NOMO-1 treated with DMSO at 0.1 percent for 48 hours (cell line): Measurements from ENCODE around the gene ROR2.

ENCODE experiments used
- DNase-seq: peaks from one replicate; lab custom pipeline; 2025; ENCODE audit not compliant: unreplicated experiment; lab: John Stamatoyannopoulos, UW

ROR2 gene

DNA sequence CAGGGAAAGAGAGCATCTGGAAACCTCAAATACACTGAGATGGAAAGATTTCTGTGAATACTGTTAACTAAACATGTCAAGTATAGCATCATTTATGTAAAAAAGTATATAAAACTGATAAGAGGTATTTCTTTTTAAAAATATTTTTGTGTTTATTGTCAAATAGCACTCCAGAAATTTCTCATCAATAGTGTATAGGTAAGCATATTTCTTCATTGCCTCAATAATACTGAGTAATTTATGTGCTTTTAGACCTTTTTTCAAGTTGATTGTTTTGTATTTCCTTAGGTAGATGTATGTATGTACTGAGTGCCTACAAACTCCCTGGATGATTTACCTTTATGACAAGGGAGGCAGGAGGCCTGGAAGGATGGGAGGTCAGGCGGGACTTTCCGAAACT is 196.3 kb downstream of the ROR2 start:
- no peak for DNase-seq

DNA sequence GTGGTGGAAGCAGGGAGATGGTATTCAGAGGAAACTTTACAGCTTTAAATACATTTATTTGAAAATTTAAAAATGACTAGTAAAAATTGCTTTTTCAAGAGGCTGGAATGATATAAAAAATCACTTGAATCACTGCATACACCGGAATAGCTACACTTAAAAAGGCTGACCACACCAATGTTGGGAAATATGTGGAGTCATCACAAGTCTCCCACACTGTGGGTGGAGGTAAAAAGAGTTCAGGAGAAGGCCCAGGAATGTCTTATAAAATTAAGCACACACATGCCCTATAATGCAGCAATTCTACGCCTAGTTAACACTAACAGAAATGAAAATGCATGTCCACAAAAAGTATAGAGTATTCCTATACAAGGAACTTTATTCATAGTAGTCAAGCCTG is 198.1 kb downstream of the ROR2 start:
- no peak for DNase-seq

DNA sequence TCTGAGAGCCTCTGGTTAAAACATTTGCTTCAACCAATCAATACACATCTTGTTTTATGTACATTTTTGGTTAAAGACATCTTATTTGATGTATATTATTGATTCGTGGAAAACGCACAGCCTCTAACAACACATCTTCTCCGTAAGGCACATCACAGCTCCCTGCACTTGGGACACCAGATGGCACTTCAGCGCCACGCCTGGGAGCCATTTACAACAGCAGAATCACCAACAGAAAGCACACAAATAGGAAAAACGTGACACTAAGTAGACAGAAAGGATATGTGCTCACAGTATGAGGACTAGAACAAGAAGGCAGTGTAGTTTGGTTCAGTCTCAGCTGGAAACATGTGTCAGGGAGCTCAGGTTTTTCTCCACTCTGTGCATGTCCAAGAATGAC is 199.7 kb downstream of the ROR2 start:
- no peak for DNase-seq

DNA sequence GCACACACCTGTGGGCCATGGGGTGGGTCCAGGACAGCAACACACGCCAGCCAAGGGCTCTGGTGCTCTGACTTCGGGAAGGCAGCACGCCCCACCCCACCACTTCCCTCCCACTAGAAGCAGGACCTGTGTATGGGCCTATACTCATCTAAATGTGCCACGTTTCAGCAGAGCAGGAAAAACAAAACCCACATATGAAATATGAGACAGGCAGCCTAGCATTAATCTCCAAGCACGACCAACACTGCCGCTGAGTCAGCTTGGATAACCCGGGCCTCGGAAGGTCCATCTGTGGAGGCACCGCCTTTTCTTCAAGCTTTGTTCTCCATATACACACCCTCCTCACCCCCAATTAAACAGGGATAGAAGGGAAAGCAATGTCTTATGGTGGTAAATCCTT is 203.1 kb downstream of the ROR2 start:
- no peak for DNase-seq

DNA sequence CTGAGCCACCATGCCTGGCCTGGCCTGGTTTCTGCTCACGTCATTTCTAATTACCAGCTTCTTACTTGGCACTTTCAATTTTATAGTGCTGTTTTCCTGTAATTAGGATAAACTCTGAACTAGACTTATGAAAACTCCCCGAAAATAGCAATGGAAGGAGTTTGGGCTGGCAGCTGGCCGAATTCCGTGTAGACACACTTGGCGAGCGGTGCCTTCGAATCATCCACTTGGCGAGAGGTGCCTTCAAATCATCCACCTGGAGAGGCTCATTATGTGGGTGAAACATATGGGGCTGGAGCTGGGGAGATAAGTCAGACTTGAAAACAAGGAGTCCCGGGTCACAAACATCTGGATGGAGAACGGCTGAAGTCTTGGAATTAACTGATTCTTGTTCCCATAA is 203.7 kb downstream of the ROR2 start:
- DNase-seq: no peak

DNA sequence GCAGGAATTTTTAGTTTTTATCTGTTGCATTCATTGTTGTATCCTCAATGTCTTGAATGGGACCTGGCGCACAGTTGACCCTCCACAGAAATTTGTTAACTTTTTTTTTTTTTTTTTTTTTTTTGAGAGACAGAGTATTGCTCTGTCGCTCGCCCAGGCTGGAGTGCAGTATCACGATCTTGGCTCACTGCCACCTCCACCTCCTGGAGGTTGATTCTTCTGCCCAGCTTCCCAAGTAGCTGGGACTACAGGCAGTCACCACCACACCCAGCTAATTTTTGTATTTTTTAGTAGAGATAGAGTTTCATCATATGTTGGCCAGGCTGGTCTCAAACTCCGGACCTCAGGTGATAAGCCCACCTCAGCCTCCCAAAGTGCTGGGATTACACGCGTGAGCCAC is 205.9 kb downstream of the ROR2 start:
- no peak for DNase-seq

DNA sequence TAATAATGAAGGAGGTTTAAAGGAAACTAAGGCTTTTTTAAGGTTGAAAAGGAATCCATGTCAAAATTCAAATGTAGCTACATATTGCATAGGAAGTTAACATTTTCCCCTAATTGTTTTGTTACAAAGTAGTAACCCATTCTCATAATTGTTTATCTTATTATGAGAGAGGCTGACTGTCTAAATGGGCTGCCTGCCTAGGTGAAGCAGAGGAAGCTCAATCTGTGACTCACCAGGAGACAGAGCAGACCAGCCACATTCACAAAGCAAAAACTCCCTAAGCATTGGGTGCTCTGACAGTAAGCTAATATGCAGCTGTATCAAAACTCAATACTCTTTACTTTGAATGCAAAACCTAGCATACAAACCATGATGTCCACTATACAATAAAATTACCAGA is 208.5 kb downstream of the ROR2 start:
- no peak for DNase-seq

DNA sequence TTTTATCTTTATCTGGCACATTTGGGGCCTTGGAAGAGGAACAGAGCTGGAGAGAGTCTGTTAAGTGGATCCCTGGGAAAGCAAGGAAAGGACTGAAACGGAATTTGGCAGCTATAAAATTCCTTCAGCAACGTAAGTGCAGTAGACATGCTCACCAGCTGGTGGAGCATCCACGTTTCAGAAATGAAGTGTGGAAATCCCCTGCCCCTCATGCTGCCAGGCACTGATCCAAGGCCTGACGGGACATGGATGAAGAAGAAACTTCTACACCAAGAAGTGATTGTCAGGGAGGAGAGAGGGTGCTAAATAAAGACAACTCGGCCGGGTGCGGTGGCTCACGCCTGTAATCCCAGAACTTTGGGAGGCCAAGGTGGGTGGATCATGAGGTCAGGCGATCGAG is 209.3 kb downstream of the ROR2 start:
- DNase-seq: no peak

DNA sequence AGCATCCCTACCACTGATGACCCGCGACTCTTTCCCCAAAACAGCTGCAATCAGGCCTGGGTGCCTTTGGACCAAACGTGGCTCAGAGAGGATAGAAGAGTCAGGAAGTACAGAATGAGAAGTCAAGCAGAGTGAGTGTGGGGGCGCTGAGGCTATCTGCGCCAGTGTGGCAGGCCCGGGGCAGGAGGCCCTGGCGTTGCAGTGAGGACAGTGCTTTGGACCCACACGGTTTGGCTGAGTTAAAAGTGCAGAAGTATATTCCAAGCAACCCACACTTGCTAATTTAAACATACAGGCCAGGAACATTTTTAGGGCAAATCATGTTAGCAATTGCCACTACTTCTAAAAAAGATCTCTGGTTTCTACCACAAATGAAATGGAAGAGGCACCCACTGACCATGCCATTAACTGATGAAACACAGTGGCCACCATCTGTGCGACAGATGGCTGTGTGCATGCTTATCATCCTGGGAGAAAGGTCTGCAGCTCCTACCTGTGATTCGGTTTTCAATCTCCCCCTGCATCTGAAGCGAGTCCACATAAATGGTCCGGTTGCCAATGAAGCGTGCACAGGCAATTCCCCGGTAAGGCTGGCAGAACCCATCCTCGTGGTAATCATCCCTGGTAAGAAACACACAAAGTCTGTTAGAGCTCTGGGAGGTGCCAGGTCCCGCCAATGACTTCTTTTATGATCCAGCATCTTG is 213.0 kb downstream of the ROR2 start:
- DNase-seq: no peak

DNA sequence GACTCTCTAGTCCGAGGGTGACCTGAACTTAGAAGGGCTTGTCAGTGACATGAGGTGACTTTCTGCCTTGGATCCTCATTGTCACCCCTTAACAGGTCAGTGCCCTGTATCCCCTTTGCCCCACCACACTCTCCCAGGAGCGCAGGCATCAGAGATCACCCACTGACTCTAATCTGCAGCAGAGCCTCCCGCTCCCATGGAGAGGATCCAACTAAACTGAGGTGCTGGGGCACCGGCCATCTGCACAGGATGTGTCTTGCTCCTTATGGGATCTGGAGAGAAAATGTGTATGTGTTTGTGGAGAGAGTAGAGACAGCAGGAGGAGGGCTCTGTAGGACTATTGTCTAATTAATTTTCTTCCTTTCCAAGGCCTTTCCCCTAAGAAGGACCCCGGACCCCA is 213.7 kb downstream of the ROR2 start:
- DNase-seq: no peak

DNA sequence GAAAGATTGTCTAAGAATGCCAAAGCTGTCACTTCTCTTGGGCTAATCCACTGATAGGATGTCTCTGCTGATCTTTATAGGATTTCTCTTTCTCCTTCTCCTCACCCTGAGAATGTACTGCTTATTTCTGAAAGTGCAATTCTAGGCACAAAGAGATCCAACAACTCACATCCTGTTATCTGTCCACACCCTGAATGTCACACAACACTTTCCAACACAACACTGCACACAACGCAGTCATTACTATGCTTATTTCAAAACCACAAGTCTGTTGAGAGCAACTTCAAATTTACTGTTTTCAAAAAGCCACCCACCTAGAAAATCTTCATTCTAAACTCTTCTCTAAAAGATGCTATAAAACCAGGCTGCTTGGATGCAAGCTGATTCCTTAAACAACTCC is 215.0 kb downstream of the ROR2 start:
- no peak for DNase-seq

DNA sequence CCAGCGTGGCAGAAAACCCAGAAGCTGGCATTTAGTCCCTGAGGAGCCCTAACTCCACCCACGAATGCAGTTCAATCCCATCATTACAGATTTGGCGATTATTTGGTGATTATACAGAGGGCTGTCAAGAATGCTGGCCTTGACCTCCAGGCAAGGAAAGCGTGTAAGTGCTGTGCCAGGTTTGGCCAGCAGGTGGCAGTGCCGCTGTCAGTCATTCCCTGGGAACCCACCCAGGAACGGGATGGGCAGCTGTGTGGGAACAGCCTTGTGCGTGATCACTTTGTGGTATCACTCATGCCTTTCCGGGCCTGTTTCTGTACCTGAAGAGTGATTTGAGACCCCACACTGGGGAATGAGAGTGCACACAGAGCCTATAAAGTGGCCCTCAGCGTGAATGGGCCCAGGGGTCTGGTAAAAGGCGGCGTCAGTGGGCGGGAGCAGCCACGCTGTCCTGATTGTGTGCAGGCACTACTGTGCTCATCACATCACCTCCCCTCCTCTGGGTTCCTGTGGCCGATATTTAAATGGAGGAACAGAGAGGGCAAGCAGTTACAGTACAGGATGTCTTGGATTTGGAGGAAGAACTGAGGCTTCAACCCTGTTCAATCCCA is 215.6 kb downstream of the ROR2 start:
- no peak for DNase-seq

DNA sequence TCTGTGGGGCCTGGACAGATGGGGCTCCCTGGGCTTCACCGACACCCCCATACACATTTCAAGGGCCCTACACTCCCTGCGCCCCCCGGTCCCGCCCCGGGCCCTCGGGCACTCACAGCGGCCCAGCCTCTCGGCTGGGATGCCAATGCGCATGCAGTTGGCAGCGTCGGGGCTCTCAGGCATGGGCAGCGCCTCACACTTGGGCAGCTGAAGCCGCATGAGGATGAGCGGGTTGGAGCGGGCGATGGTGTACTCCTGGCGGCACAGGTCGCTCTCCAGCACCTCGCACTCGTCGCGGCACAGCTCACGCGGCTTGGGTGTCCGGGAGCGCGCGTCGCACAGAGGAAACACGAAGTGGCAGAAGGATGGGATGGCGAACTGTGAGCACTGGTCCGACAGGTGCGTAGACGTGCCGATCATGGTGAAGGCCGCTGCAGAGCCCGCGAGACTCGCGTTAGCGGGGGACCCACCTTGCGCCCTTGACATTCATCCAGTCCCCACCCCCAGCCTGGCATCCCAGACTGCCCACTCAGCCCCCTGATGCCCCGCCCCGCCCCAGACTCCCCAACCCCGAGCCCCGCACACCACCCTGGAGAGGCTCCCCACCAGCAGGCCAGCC is 216.9 kb downstream of the ROR2 start:
- no peak for DNase-seq

DNA sequence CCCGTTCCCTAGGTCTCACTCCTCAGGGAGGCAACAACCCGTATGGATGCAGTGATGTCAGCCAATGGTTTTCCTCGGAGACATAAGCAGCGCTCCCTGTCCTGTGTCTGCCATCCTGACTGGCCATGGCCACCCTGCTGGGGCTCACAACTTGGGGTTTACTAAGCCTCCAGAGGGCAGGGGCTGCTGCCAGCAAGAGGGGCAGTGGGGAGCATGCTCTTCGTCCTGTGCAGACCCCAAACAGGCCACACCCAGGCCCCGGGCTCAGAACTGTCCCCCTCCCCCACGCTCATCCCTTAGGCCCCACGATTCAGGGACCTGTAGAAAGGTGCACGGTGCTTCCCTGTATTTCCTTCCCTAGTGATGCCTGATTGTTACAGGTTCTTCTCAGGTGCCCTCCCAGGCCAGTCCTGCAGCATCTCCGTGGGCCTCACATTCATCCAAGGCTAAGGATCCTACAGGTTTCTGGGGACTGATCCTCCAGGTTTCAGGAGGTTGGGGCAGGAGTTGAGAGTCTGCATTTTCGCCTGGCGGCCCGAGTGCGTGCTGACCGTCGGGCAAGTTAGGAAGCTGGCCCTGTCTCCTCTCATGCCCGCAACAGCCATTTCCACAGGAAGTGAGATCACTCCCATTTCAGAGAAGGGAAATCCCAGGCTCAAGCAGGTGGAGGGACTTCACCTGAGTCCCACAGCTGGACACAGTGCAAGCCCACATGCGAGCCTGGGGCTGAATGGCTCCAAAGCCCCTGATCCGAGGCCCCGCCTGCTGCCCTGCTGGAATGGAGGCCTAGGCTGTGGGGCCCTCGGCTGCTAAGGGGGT is 217.6 kb downstream of the ROR2 start:
- DNase-seq: no peak

DNA sequence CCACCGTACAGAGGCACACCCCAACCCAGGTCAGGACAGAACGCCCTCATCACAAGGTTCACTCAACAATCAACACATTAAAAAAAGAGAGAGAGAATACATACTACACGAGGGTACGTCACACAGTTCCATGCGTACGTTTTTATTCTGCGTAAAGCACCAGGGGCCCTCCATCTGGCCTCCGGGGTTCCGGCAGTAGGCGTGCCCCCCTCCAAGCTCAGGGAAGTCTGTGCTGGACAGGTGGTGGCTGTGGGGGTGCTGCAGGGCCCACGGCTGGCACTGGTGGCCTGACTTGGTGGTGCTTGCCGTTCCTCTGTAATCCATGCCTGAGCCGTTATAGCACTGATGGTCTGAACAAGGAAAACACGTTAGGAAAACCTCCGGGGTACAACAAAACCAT is 219.2 kb downstream of the ROR2 start:
- DNase-seq: no peak

DNA sequence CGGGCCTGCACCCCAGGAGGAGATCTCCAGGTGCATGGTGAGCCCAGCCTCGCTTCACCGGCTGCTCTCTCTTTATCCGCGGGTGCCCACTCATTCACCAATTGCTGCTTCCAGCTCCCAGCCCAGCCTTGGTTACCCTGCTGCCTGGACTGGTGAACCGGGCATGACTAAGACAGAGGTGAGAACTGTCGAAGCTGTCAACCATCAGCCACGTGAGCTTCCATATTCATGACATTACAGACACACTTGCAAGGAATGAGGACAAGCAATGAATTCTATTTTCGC is 220.5 kb downstream of the ROR2 start:
- DNase-seq: no peak

DNA sequence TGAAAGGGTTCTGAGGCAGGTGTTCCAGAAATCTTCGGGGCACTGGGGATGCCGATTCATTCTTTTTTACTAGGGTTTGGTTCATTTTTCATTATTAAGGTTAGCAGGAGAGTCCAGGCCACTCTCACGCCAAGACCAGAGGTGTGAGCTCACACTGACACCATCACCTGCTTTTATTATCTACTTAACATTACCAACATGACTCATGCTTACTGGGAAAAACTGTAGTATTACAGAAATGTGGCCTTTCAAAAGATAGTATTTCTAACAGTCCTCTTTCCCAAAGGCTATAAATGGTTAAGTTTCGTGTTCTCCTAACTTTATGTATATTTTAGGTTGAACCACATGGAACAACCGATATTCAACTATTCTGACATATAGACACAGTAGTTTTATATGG is 222.1 kb downstream of the ROR2 start:
- no peak for DNase-seq

DNA sequence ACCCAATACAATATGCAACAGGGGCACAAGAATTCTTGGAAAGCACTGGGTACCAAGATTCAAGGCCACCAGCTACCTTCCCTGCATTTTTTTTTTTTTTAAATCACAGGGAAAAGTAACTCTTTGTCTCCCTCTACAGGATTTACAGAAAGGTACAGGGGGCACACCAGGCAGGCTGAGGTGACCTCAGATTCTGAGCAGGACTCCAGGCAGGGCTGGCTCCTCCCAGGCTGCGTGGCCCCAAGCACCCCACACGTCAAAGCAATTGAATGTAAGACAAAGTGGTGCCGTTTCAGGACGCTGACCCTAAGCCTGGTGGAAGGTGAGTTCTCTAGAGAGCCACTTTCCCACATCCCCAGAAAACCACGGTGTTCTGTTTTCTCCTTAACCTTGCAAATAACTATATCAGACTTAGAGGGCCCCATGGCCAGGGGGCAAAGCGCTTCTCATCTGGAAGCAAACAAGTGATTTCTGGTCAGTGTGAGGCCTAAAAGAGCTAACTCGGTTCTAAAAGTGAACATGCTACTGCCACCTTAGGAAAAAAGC is 222.6 kb downstream of the ROR2 start:
- peak; percentile 10 for DNase-seq

DNA sequence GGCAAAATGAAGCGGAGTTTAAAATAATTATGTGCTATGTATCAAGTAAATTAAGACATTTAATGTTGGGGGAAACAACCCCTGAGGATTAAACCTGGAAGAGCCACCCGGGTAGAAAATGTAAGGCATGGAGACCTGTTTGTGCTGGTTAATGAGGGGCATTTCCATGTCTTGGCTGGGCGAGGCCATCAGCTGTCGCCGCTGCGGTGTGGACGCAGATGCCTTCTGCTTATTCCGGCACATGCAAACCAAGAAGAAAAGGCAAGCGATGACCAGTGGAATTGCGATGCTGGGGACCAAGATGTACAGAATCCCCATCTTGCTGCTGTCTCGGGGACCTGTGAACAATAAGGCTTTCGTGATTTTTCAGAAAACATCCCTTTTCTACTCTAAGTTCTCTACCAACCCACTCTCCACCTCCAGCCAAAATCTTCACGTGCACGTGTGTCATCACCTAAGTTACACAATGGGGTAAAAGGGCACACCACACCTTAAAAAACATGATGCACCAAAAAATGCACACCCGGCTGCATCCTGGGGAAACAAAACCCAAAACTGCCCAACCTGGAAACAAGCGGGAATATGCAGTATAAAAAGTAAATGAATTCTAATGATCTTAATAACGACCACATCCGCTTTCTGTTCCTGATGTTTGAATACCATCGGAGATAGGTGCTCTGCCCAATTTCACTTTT is 223.5 kb downstream of the ROR2 start:
- no peak for DNase-seq

DNA sequence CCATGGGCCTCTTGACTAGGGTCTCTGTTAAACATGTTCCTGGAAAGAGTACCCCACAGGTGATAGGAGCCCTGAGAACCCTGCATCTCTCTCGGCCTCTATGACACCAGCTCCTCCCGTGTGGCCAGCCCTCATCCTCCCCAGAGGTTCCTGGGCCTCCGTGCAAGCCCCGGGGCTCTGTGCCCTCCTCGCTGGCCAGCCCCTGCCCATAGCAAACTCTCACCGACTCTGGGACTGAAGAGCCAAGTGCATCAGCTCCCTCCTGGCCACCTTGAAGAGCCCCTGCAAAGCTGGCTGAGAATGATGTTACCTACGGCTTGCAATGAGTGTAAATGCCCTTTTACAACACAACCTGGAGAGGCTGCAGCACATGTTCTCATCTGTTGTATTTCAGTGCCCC is 224.4 kb downstream of the ROR2 start:
- DNase-seq: no peak
